GM12873 (cell line): Measurements from ENCODE around the gene ETS1.

ENCODE experiments used
- CTCF ChIP-seq: IDR thresholded peaks from 2 replicates; pipeline ENCODE4 v1.5.1; 2012; ENCODE audit warnings: low read depth, mild to moderate bottlenecking, moderate library complexity, low read length, control low read depth; ENCODE audit not compliant: insufficient read depth; ENCODE audit errors: missing control alignments

Gene ETS1

GRCh38 chr11:128516886-128517285 lies 70.5 kb downstream of the ETS1 start:
- no peak for TF ChIP-seq CTCF

- TF ChIP-seq CTCF, result no peak
Observed at GRCh38 chr11:128515826-128516778, 71.3 kb downstream of the ETS1 start.

GRCh38 chr11:128515086-128515485 lies 72.3 kb downstream of the ETS1 start:
- TF ChIP-seq CTCF, result no peak

- TF ChIP-seq CTCF, result no peak
Observed at GRCh38 chr11:128513915-128514681, 73.3 kb downstream of the ETS1 start.

- TF ChIP-seq CTCF, result no peak
Observed at GRCh38 chr11:128512474-128512996, 74.8 kb downstream of the ETS1 start.

- TF ChIP-seq CTCF, result no peak
Observed at GRCh38 chr11:128511712-128512111, 75.6 kb downstream of the ETS1 start.
